NCI-H1930 (cell line): Measurements from ENCODE around the gene LARP1B.
"Not testable (repeated sequence)": the region's sequence is repeated elsewhere in the genome, so short reads cannot be mapped to it uniquely, and the experiment has no call there.

ENCODE experiments used
- DNase-seq, 2 experiments: peaks; one replicate each; lab custom pipeline; 2025; lab: John Stamatoyannopoulos, UW

LARP1B gene

DNA sequence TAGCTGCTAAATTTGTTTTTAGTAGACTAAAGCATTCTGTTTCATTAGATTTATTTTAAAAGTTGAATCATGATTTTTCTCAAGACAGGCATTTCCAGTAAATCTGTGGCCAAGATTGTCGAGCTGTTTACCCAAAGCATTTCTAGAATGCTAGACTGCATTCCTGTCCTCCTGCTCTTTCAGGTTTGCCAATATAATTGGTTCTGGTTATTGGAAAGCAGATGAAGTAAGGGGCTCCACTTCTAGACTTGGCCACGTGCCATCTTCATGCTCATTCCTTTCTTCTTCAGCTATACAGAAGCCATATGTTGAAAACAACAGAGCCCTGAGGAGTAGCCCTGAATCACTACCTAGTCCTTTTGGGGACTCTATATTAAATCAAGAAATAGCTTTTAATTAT, 164.0 kb downstream of the LARP1B start:
- no peak for DNase-seq

DNA sequence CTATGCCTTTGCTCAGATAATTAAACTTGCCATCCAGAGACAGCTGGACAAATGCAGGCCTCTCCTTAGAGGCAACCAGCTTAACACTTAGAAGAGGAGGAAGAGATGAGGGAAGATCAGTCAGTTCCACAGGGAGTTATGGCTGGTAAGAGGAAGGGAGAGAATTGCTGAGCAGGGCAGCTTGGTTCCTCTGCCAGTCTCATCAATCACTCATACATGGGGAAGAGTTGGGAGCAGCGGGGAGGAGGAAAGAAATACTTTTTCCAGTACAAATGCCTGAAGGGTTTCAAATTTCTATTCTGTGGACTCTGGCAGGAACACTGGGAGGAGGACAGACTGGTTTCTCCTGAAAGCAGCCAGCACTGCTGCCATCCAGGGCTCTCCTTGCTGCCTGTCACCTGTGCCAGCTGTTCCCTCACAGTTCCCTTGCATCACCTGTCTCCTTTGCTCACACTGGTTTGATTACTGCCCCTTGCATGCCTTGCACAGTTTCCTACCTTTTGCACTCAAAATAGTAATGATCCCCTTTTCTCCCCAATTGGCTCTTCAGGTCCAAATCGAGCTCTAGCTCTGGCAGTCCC, 167.0 kb downstream of the LARP1B start:
- DNase-seq: no peak

DNA sequence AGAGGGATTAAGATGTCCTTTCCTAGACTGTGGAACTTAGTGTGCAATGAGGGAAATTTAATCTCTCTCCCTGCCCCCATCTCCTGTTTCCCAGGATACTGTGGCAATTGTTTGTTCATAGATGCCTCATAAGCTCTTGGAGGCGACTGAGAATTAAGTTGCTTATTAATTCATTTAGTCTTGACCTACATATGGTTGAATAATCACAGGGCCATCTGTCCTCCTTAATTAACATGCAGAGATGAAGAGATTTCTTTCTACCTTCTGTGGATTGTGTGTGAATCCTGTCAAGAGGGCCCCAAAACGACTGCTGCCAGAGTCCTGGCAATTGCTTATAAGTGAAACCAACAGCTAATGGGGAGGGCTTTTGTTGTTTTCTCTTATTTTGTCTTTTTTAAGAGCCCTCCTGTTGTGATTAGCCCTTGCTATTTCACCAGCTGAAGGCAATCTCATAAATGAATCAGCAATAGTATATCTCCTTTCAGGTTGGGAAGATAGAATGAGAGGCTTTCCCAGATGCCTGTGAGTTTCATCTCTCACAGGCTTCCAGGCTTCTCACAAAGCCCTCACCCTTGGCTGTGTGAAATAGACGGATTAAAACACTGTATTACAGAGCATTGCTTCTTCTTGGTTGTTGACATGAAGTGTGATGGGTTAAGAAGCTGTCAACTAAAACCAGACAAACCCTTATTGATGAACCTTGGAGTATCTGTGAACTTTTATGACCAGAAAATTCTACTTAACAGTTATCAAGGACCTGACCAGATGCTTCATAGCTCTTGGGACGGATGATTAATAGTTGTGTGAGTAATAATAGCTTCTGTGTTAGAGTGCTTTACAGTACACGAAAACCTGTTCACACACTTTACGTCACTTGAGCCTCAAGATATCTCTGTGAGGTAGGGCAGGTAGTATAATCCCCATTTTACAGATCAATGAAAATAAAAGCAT, 168.0 kb downstream of the LARP1B start:
- no peak for DNase-seq

DNA sequence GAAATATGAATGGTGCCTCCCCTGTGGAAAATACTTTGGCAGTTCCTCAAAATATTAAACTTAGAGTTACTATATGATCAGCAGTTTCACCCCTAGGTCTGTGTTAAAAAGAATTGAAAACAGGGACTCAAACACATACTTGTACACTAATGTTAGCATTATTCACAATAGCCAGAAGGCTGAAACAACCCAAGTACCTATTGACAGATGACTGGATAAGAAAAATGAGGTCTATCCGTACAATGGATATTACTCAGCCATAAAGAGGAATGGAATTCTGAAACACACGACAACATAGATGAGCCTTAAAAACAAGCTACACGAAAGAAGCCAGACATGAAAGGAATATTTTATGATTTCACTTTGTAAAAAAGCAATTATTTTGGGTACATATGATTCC, 171.6 kb downstream of the LARP1B start:
- DNase-seq: no peak

DNA sequence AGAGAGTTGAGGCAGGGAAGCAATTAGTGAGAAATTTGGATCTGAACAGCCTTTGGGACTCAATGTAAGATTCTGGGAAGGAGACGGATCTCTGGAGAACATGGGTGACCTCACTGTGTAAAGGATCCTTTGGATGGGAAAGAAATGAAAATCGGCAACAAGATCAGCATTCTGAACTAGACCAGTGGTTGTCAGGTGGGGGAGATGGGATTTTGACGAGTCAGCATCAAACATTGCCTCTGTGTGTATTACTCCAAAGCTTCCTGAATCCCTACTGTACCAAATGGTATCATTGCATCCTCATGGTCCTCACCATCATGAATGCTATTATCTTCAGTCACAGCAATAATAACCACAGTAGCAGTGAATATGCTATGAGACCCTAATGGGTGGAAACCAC, 173.7 kb downstream of the LARP1B start:
- DNase-seq: no peak

DNA sequence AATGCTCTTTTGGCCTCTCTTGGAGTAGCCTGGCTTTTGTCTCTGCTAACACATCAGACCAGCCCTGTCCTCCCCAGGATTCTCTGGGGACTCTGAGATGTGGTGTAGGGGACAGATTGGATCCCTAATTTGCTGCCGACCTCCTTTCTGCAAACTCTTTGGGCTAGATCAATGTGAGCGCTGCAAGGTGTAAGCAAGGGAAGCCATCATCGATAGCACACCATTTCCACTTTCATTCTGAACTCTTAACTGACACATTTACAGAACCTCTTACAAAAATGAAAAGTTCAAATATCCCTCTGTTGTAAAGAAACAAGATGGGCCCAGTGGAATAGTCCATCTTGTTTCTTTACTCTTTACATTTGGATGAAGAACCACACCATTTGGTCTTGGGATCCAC, 179.9 kb downstream of the LARP1B start:
- no peak for DNase-seq

DNA sequence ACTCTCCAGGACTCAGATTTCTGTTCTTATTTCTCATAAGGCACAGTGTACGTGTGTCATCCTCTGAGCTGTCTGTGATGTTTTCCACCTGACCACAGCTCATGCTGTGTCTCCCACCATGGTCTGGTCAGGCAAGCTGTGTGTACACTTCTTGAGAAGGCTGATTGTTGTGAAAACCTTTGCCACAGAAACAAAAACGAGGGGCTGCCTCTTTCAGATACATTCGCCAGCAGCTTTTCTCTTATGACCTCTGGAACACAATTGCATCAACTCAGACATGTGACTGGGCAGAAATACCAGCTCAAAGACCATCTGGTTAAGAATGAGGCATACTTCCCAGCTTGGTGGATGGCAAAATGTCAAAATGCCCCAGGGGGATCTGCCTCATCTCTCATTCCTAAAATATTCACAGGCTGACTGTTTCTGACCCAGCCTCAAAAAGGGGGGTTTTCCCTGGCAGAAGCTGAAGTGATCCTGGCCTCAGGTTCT, 180.4 kb downstream of the LARP1B start:
- no peak for DNase-seq

DNA sequence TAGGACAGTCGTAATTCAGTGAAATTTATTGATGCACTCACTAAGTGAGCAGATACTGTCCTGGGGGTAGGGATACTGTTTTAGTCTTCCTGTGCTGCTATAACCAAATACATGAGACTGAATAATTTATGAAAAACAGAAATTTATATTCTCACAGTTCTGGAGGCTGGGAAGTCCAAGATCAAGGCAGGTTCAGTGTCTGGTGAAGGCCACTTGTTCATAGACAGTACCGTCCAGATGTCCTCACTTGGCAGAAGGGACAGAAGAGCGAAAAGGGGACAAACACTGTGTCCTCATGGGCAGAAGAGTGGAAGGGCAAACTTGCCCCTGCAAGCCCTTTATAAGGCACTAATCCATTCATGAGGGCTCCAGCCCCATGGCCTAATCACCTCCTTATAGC, 180.9 kb downstream of the LARP1B start:
- no peak for DNase-seq

DNA sequence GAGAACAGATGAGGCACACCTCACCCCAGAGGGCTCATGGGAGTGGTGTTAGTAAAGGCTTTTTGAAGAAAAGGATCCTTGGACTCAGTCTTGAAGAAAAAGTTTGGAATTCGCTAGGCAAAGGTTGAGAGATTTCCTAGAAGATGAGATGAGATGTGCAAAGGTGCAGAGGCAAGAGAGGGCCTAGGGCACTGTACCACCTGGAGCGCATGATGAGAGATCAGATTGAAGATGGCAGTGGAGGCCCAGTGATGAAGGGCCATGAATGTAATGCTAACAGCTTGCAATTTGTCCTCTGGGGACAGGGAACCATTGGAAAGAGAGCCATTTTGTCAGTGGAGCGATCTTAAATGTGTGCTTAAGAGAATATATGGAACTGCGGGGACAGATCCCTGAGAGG, 181.5 kb downstream of the LARP1B start:
- no peak for DNase-seq

DNA sequence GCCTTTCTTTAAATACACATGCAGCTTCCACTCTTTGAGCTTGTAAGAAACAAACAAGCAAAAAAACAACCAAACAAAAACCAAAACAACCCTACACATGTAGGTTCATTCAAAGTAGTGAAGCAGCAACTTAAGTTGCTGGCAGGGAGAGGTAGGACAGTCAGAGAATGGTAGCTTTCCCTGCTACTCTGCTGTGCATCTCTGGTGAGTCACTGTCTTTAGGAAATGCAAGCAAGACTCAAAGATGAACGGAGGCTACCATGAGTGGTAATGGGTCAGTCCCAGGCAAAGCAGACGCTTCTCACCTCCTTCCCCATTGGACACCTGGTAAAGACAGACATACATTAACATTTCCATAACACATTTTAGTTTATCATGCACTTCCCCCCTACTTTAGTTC, 183.3 kb downstream of the LARP1B start:
- DNase-seq: no peak

DNA sequence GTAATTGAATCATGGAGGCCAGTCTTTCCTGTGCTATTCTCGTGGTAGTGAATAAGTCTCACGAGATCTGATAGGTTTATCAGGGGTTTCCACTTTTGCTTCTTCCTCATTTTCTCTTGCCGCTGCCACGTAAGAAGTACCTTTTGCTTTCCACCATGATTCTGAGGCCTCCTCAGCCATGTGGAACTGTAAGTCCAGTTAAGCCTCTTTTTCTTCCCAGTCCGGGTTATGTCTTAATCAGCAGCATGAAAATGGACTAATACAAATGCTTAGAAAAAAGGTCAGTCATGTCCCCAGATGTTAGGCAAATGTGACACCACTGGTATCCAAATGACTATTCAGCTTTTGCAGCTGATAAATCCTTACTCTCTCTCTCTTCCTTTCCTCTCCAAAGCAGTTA, 184.3 kb downstream of the LARP1B start:
- DNase-seq: not testable (repeated sequence)

DNA sequence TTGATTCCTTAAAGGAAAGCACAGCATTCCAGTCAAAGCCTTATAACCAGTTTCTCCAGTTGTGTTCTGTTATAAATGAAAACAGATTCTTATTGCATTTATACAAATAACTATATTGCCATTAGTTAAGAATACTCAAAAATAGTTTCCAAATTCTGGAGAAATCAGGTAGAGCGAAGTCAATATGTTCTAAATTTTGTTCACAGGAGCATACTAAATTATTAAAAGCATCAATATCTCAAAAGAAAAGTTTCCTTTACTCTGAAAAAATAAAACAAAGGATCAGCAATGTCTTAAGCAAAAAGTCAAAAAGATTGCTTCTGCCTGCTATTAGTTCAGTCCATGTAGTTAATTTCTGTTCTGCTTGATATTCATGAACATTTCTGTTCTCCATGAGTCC, 186.8 kb downstream of the LARP1B start:
- no peak for DNase-seq

DNA sequence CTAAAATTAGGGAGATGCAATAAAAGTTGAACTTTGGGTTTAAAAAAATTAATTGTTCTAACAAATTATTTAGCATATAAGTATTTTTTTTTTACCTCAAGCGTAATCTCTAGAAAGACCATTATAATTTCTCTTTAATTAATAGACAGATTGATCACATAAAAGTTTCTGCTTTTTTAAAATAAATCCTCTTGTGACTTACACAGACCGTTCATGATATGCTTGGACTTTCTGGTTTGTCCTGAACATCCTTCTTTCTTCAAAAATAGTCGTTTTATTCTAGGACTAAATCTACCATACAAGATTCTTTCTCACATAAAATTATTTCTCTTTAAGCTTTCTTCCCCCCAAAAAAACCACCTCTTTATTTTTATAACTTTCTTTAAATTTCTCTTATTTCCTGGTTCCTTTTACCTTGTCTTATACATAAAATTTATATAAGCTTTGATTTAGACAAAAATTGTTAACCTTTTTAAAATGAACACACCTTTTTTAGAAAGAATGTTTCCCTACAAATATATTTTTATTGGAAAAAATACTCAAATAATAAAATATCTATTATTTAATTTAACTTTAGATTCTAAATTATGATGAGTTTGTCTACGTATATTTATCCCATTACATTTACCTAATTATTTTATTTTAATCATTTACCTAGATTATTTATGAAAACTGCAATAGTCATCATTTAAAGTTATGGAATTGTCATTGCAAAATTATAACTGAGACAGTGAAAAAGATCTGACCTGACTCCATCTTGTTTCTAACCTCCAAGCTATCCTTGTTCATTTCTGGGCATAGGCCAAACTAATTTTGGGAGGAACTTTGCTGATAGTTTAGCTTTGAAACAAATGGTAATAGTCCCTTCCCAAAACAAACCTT, 188.9 kb downstream of the LARP1B start:
- DNase-seq: no peak

DNA sequence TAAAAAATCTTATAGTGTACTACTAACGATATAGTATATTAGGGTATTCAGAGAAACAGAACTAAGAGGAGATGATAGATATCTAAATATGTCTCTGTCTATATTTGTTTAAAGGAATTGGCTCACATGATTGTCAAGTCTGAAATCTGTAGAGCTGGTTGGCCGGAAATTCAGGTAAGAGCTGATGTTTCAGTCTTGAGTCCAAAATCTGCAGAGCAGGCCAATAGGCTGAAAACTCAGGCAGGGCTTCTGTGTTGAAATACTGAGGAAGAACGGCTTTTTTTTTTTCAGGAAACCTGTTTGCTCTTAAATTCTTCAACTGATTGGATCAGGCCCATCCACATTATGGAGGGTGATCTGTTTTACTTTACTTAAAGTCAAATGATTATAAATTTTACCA, 194.8 kb downstream of the LARP1B start:
- no peak for DNase-seq

DNA sequence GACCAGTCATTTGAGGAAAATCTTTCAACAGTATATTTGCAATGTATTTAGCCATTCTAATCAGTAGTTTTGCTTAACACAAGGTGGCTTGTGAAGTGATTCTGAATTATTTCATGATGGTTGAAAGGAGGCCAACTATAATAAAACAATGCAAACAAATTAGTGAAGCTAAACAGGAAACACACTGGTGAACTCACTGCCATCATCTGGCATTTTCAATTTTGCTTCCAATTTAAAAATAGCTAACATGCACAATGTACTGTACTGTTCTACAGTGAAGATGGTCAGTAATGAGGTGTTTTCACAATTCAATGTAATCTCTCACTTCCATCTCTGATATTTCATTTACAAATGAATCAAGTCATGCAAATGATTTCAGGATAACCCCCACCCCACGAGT, 195.4 kb downstream of the LARP1B start:
- DNase-seq: no peak

DNA sequence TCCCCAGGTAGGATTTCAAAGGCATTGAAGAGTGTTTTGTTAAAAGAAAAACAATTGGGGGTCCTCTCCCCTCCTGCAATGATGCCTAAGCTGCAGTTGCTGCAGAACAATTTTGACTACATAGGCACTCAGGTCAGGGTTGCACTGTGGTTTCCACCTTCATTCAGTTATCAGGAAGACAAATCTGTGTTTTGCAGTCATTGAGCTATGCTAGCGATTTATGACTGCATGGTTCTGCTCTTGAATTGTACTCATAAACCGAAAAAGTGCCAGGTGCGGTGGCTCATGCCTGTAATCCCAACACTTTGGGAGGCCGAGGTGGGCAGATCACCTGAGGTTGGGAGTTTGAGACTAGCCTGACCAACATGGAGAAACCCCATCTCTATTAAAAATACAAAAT, 197.1 kb downstream of the LARP1B start:
- DNase-seq: not testable (repeated sequence)

DNA sequence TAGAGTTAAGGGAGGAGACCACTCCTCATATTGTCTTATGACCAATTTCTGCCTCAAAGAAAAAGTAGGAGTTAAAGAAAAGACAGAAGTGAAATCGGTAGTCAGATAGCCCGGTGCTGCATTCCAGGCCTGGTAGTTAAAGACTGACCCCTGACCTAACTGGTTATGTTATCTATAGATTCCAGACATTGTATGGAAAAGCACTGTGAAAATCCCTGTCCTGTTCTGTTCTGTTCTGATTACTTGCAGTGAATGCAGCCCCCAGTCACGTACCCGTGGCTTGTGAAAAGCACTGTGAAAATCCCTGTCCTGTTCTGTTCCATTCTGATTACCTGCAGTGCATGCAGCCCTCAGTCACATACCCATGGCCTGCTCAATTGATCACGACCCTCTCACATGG, 198.8 kb downstream of the LARP1B start:
- DNase-seq: not testable (repeated sequence)
